ENCODE results near the gene CLCNKA. TPM values are rescaled to one million over a fixed set of nuclear protein-coding genes. Genes with fewer than 3 reads are reported as not detected.

CLCNKA gene
- total and polyA plus RNA-seq, 2 of the 8 experiments (the other 6 are each of a cell fraction or from before 2014, with no cell fraction given) = 0.95 to 2.0 TPM

- Histone ChIP-seq H3K4ac (replicated peaks; ENCODE audit: insufficient read length, low read depth, low read length) (no peak overlapping the region), H3K18ac (ENCODE audit: extremely low read depth, low read length) (no peak overlapping the region), H3K4me3 (ENCODE audit: extremely low read depth in 1 of 4, insufficient read depth in 2 of 4, low read depth in 3 of 4, low read length in 4 of 4) (no peak overlapping the region), H2AFZ (ENCODE audit: low read length) (no peak overlapping the region), H3K4me1 (replicated peaks in 1 of 4; ENCODE audit: control insufficient read depth in 3 of 4, insufficient read depth in 4 of 4, low read length in 3 of 4) (peaks cover 0 to 12% (median 8%) of the 10 kb centered on the region in 4 experiments; a peak in 6 of 7 replicates), H4K20me1 (replicated peaks in 1 of 2; ENCODE audit: control insufficient read depth in 1 of 2, insufficient read depth in 2 of 2, low read length in 2 of 2) (no peaks in the 10 kb centered on the region), H3K9me3 (ENCODE audit: insufficient read depth in 2 of 2, low read depth in 1 of 2, low read length in 1 of 2) (no peaks in the 10 kb centered on the region), H2BK5ac (ENCODE audit: low read depth, low read length) (no peak overlapping the region), H4K8ac (ENCODE audit: extremely low read depth, insufficient read depth, low read length) (no peak overlapping the region), H3K27me3 (replicated peaks in 1 of 4; ENCODE audit: control insufficient read depth in 3 of 4, extremely low read depth in 1 of 4, insufficient read depth in 3 of 4, low read length in 3 of 4) (no peaks in the 10 kb centered on the region), H3K36me3 (ENCODE audit: control insufficient read depth in 2 of 4, insufficient read depth in 4 of 4, low read length in 3 of 4) (no peaks in the 10 kb centered on the region), H3K79me2 (ENCODE audit: control insufficient read depth in 1 of 2, insufficient read depth in 2 of 2, low read length in 2 of 2) (no peaks in the 10 kb centered on the region), H3K14ac (ENCODE audit: insufficient read length) (no peak overlapping the region), H4K91ac (replicated peaks; ENCODE audit: insufficient read length, low read length) (no peak overlapping the region), H3K56ac (replicated peaks; ENCODE audit: insufficient read length, low read depth, low read length) (no peak overlapping the region), H2BK15ac (ENCODE audit: low read length) (no peak overlapping the region), H3K79me1 (ENCODE audit: low read depth, low read length) (no peaks in the 10 kb centered on the region), H3K23ac (ENCODE audit: insufficient read length) (no peak overlapping the region), H3K27ac (ENCODE audit: low read depth, low read length) (no peak overlapping the region), H4K5ac (ENCODE audit: insufficient read length, low read depth, low read length) (no peak overlapping the region), H2AK5ac (ENCODE audit: low read depth, low read length) (no peak overlapping the region), H3K23me2 (ENCODE audit: low read depth, low read length) (no peaks in the 10 kb centered on the region), H3K4me2 (ENCODE audit: insufficient read depth in 1 of 2, low read depth in 2 of 2, low read length in 2 of 2) (no peak overlapping the region), H3K9ac (replicated peaks in 1 of 4; ENCODE audit: extremely low read depth in 1 of 4, low read depth in 3 of 4, low read length in 3 of 4) (no peak overlapping the region), H2BK12ac (ENCODE audit: low read depth, low read length) (no peak overlapping the region), H2BK120ac (replicated peaks; ENCODE audit: low read depth, low read length) (no peak overlapping the region), H2BK20ac (ENCODE audit: low read length) (no peak overlapping the region)
- 79% methylated on average over 7 of the region's 7 CpGs; no CpG with 5 or more reads in 1 of the 2 experiments for WGBS, 2 experiments (ENCODE audit: extremely low coverage in 1 of 2, insufficient coverage in 1 of 2, insufficient read length in 1 of 2, insufficient replicate concordance in 2 of 2, low coverage in 1 of 2, low lambda C conversion rate in 2 of 2, missing lambda C conversion rate in 1 of 2)
- DNase-seq (ENCODE audit: low read depth in 1 of 2, low spot score in 2 of 2) = no peak
- ChIA-PET POLR2A (ENCODE audit: partially characterized antibody) (interaction anchor here (2.3 kb wide), 1 partner anchor 60 kb away, joined by 5 read pairs; no protein-coding TSS in a partner anchor), CTCF (ENCODE audit: partially characterized antibody) (interaction anchor here (0.8 to 5.5 kb wide), 28 partner anchors 8 to 263 kb away, joined by 3 to 34 read pairs (median 5); partner anchors contain the start of genes ARHGEF19, CLCNKB, HSPB7 and SRARP)
- FAIRE-seq = no peak
- TF ChIP-seq EGR1 (IDR thresholded peaks at IDR 0.05; ENCODE audit: borderline replicate concordance, low read depth, low read length) (no peak), KDM4A (IDR thresholded peaks at IDR 0.05; ENCODE audit: low read depth, low read length, severe bottlenecking) (no peak), KDM1A (IDR thresholded peaks at IDR 0.05; ENCODE audit: borderline replicate concordance, low read length) (no peak), SIRT6 (IDR thresholded peaks at IDR 0.05; ENCODE audit: low read length) (no peak), MAFK (IDR thresholded peaks at IDR 0.05; ENCODE audit: low read depth, low read length) (no peak), RNF2 (IDR thresholded peaks at IDR 0.05; ENCODE audit: borderline replicate concordance, low read depth, low read length, missing control alignments, poor library complexity, severe bottlenecking) (no peak), SP1 (IDR thresholded peaks at IDR 0.05; ENCODE audit: low read depth, low read length) (no peak), CEBPB (IDR thresholded peaks at IDR 0.05; ENCODE audit: low read depth, low read length) (no peak), POLR2A (IDR thresholded peaks at IDR 0.05; ENCODE audit: control extremely low read depth in 1 of 2, low read depth in 2 of 2, low read length in 2 of 2) (no peak), SP2 (IDR thresholded peaks at IDR 0.05; ENCODE audit: low read length) (no peak), FOSL1 (IDR thresholded peaks at IDR 0.05; ENCODE audit: insufficient read depth, low read depth, low read length) (no peak)
- TF ChIP-seq, protein P1, sequence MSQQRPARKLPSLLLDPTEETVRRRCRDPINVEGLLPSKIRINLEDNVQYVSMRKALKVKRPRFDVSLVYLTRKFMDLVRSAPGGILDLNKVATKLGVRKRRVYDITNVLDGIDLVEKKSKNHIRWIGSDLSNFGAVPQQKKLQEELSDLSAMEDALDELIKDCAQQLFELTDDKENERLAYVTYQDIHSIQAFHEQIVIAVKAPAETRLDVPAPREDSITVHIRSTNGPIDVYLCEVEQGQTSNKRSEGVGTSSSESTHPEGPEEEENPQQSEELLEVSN (IDR thresholded peaks at IDR 0.05) = no peak
These were observed 33.0 kb downstream of the CLCNKA start for GRCh38 chr1:16054598-16055540.
